ENCODE measurements around the gene PACC1.

PACC1 gene

GRCh38 chr1:212428496-212428895 is 13.8 kb upstream of the PACC1 start:
- H3K27ac ChIP-seq (ENCODE audit: insufficient read depth, low read length, poor library complexity, severe bottlenecking) = no peak overlapping the region
- no peaks in the 10 kb centered on the region for H3K27me3 ChIP-seq (replicated peaks; ENCODE audit: control insufficient read depth, insufficient read depth, low read length, poor library complexity, severe bottlenecking)
- H3K4me3 ChIP-seq (ENCODE audit: insufficient read depth, low read depth, low read length, poor library complexity, severe bottlenecking) = no peak overlapping the region
- no peaks in the 10 kb centered on the region for H3K9me3 ChIP-seq (ENCODE audit: control insufficient read depth, low read length)
- no peaks in the 10 kb centered on the region for H3K36me3 ChIP-seq (ENCODE audit: control insufficient read depth, insufficient read depth, low read length)
- peaks cover 8% of the 10 kb centered on the region for H3K4me1 ChIP-seq (ENCODE audit: control insufficient read depth, insufficient read depth, low read length, poor library complexity, severe bottlenecking)
- no peak for DNase-seq

GRCh38 chr1:212423879-212424278 is 9.2 kb upstream of the PACC1 start:
- H3K4me1 ChIP-seq (ENCODE audit: control insufficient read depth, insufficient read depth, low read length, poor library complexity, severe bottlenecking) = no peaks in the 10 kb centered on the region
- H3K4me3 ChIP-seq (ENCODE audit: insufficient read depth, low read depth, low read length, poor library complexity, severe bottlenecking) = no peak overlapping the region
- H3K36me3 ChIP-seq (ENCODE audit: control insufficient read depth, insufficient read depth, low read length) = no peaks in the 10 kb centered on the region
- H3K27ac ChIP-seq (ENCODE audit: insufficient read depth, low read length, poor library complexity, severe bottlenecking) = no peak overlapping the region
- no peak for DNase-seq
- H3K9me3 ChIP-seq (ENCODE audit: control insufficient read depth, low read length) = no peaks in the 10 kb centered on the region
- no peaks in the 10 kb centered on the region for H3K27me3 ChIP-seq (replicated peaks; ENCODE audit: control insufficient read depth, insufficient read depth, low read length, poor library complexity, severe bottlenecking)

GRCh38 chr1:212421165-212421564 is 6.5 kb upstream of the PACC1 start:
- Histone ChIP-seq H3K27me3 (replicated peaks; ENCODE audit: control insufficient read depth, insufficient read depth, low read length, poor library complexity, severe bottlenecking) (no peaks in the 10 kb centered on the region), H3K27ac (ENCODE audit: insufficient read depth, low read length, poor library complexity, severe bottlenecking) (no peak overlapping the region), H3K36me3 (ENCODE audit: control insufficient read depth, insufficient read depth, low read length) (no peaks in the 10 kb centered on the region), H3K4me3 (ENCODE audit: insufficient read depth, low read depth, low read length, poor library complexity, severe bottlenecking) (no peak overlapping the region), H3K9me3 (ENCODE audit: control insufficient read depth, low read length) (no peaks in the 10 kb centered on the region), H3K4me1 (ENCODE audit: control insufficient read depth, insufficient read depth, low read length, poor library complexity, severe bottlenecking) (no peaks in the 10 kb centered on the region)
- no peak for DNase-seq

GRCh38 chr1:212415107-212415841 is 588 bp upstream of the PACC1 start:
- no peaks in the 10 kb centered on the region for H3K27me3 ChIP-seq (replicated peaks; ENCODE audit: control insufficient read depth, insufficient read depth, low read length, poor library complexity, severe bottlenecking)
- peak overlapping the region; percentile 98 for H3K4me3 ChIP-seq (ENCODE audit: insufficient read depth, low read depth, low read length, poor library complexity, severe bottlenecking)
- peaks cover 10% of the 10 kb centered on the region for H3K36me3 ChIP-seq (ENCODE audit: control insufficient read depth, insufficient read depth, low read length)
- DNase-seq = no peak
- H3K4me1 ChIP-seq (ENCODE audit: control insufficient read depth, insufficient read depth, low read length, poor library complexity, severe bottlenecking) = peaks cover 7% of the 10 kb centered on the region
- H3K27ac ChIP-seq (ENCODE audit: insufficient read depth, low read length, poor library complexity, severe bottlenecking) = peak overlapping the region; percentile 79
- H3K9me3 ChIP-seq (ENCODE audit: control insufficient read depth, low read length) = no peaks in the 10 kb centered on the region

- H3K9me3 ChIP-seq (ENCODE audit: control insufficient read depth, low read length) = no peaks in the 10 kb centered on the region
- no peak overlapping the region for H3K27ac ChIP-seq (ENCODE audit: insufficient read depth, low read length, poor library complexity, severe bottlenecking)
- H3K4me3 ChIP-seq (ENCODE audit: insufficient read depth, low read depth, low read length, poor library complexity, severe bottlenecking) = peak overlapping the region; percentile 98
- H3K27me3 ChIP-seq (replicated peaks; ENCODE audit: control insufficient read depth, insufficient read depth, low read length, poor library complexity, severe bottlenecking) = no peaks in the 10 kb centered on the region
- no peak for DNase-seq
- peaks cover 23% of the 10 kb centered on the region for H3K36me3 ChIP-seq (ENCODE audit: control insufficient read depth, insufficient read depth, low read length)
- H3K4me1 ChIP-seq (ENCODE audit: control insufficient read depth, insufficient read depth, low read length, poor library complexity, severe bottlenecking) = peaks cover 7% of the 10 kb centered on the region
Measured at GRCh38 chr1:212413902-212414327, 771 bp downstream of the PACC1 start.

GRCh38 chr1:212412374-212412773 is 2.3 kb downstream of the PACC1 start:
- Histone ChIP-seq H3K36me3 (ENCODE audit: control insufficient read depth, insufficient read depth, low read length) (peaks cover 30% of the 10 kb centered on the region), H3K4me3 (ENCODE audit: insufficient read depth, low read depth, low read length, poor library complexity, severe bottlenecking) (no peak overlapping the region), H3K27me3 (replicated peaks; ENCODE audit: control insufficient read depth, insufficient read depth, low read length, poor library complexity, severe bottlenecking) (no peaks in the 10 kb centered on the region), H3K27ac (ENCODE audit: insufficient read depth, low read length, poor library complexity, severe bottlenecking) (no peak overlapping the region), H3K4me1 (ENCODE audit: control insufficient read depth, insufficient read depth, low read length, poor library complexity, severe bottlenecking) (peaks cover 7% of the 10 kb centered on the region), H3K9me3 (ENCODE audit: control insufficient read depth, low read length) (no peaks in the 10 kb centered on the region)
- no peak for DNase-seq

GRCh38 chr1:212410231-212410820 is 4.4 kb downstream of the PACC1 start:
- no peak for DNase-seq
- Histone ChIP-seq H3K9me3 (ENCODE audit: control insufficient read depth, low read length) (no peaks in the 10 kb centered on the region), H3K4me3 (ENCODE audit: insufficient read depth, low read depth, low read length, poor library complexity, severe bottlenecking) (no peak overlapping the region), H3K36me3 (ENCODE audit: control insufficient read depth, insufficient read depth, low read length) (peaks cover 39% of the 10 kb centered on the region), H3K27ac (ENCODE audit: insufficient read depth, low read length, poor library complexity, severe bottlenecking) (no peak overlapping the region), H3K27me3 (replicated peaks; ENCODE audit: control insufficient read depth, insufficient read depth, low read length, poor library complexity, severe bottlenecking) (no peaks in the 10 kb centered on the region), H3K4me1 (ENCODE audit: control insufficient read depth, insufficient read depth, low read length, poor library complexity, severe bottlenecking) (peaks cover 7% of the 10 kb centered on the region)

- no peaks in the 10 kb centered on the region for H3K27me3 ChIP-seq (replicated peaks; ENCODE audit: control insufficient read depth, insufficient read depth, low read length, poor library complexity, severe bottlenecking)
- H3K4me3 ChIP-seq (ENCODE audit: insufficient read depth, low read depth, low read length, poor library complexity, severe bottlenecking) = no peak overlapping the region
- peaks cover 17% of the 10 kb centered on the region for H3K36me3 ChIP-seq (ENCODE audit: control insufficient read depth, insufficient read depth, low read length)
- no peak for DNase-seq
- H3K27ac ChIP-seq (ENCODE audit: insufficient read depth, low read length, poor library complexity, severe bottlenecking) = no peak overlapping the region
- no peaks in the 10 kb centered on the region for H3K4me1 ChIP-seq (ENCODE audit: control insufficient read depth, insufficient read depth, low read length, poor library complexity, severe bottlenecking)
- no peaks in the 10 kb centered on the region for H3K9me3 ChIP-seq (ENCODE audit: control insufficient read depth, low read length)
Measured at GRCh38 chr1:212402666-212403321, 11.9 kb downstream of the PACC1 start.

GRCh38 chr1:212401838-212402582 is 12.7 kb downstream of the PACC1 start:
- H3K4me1 ChIP-seq (ENCODE audit: control insufficient read depth, insufficient read depth, low read length, poor library complexity, severe bottlenecking) = no peaks in the 10 kb centered on the region
- no peak overlapping the region for H3K27ac ChIP-seq (ENCODE audit: insufficient read depth, low read length, poor library complexity, severe bottlenecking)

More at GRCh38 chr1:212401838-212402582, 12.7 kb downstream of the PACC1 start:
- no peaks in the 10 kb centered on the region for H3K9me3 ChIP-seq (ENCODE audit: control insufficient read depth, low read length)
- H3K27me3 ChIP-seq (replicated peaks; ENCODE audit: control insufficient read depth, insufficient read depth, low read length, poor library complexity, severe bottlenecking) = no peaks in the 10 kb centered on the region
- no peak for DNase-seq
- no peak overlapping the region for H3K4me3 ChIP-seq (ENCODE audit: insufficient read depth, low read depth, low read length, poor library complexity, severe bottlenecking)
- peaks cover 10% of the 10 kb centered on the region for H3K36me3 ChIP-seq (ENCODE audit: control insufficient read depth, insufficient read depth, low read length)
